Neural cell (in vitro differentiated cells): Measurements from ENCODE around the gene OR6J1.

Source experiments
- POLR2AphosphoS5 ChIP-seq: IDR thresholded peaks from 2 replicates; pipeline ENCODE4 v1.6.1; 2012
- TF ChIP-seq, protein P1 (sequence below): fragments of 450-650 bp; IDR thresholded peaks from 2 replicates; pipeline ENCODE4 v1.5.1; 2014; ENCODE audit warnings: antibody characterized with exemption, mild to moderate bottlenecking, moderate library complexity; ENCODE audit not compliant: poor library complexity, severe bottlenecking

DNA sequence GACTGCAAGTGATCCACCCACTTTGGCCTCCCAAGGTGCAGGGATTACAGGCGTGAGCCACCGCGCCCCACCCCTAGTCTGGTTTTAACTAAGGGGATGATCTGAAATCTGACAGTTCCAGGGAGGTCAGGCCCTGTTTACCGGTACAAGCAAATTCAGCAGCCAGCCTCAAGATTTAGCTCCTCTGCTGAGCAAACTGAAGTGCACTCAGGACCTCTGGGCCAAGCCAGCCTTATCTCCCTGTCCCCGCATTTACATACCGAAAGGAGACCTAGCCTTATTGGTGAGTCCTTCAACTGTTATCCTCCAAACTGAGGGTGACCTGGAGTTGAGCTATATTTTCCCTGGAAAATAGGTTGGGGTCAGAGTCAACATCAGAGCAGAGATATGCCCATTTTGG, 46.9 kb downstream of the OR6J1 start:
- TF ChIP-seq, protein P1, sequence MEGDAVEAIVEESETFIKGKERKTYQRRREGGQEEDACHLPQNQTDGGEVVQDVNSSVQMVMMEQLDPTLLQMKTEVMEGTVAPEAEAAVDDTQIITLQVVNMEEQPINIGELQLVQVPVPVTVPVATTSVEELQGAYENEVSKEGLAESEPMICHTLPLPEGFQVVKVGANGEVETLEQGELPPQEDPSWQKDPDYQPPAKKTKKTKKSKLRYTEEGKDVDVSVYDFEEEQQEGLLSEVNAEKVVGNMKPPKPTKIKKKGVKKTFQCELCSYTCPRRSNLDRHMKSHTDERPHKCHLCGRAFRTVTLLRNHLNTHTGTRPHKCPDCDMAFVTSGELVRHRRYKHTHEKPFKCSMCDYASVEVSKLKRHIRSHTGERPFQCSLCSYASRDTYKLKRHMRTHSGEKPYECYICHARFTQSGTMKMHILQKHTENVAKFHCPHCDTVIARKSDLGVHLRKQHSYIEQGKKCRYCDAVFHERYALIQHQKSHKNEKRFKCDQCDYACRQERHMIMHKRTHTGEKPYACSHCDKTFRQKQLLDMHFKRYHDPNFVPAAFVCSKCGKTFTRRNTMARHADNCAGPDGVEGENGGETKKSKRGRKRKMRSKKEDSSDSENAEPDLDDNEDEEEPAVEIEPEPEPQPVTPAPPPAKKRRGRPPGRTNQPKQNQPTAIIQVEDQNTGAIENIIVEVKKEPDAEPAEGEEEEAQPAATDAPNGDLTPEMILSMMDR: no peak
- no peak for TF ChIP-seq POLR2AphosphoS5
